HepG2 (cell line): Measurements from ENCODE around the gene RPE65. TPM values are rescaled to one million over a fixed set of nuclear protein-coding genes. Genes with fewer than 3 reads are reported as not detected.
"Not testable (repeated sequence)": the region's sequence is repeated elsewhere in the genome, so short reads cannot be mapped to it uniquely, and the experiment has no call there.

ENCODE experiments used
- ATAC-seq: fragments of 200-7000 bp; cut with Tn5 transposase; 3 replicates; pipeline ENCODE4 v1.9.1; 2020; ENCODE audit warnings: mild to moderate bottlenecking, moderate library complexity
- BruUV-seq: library from RNA; stranded (reverse); fragments of 400-500 nt; replicated peaks from 2 replicates; lab custom pipeline; 2021; lab: Mats Ljungman, UMichigan
- CTCF ChIA-PET: fragments of 300-600 bp; formaldehyde crosslinking; extraction: SDS; loops from one replicate; lab custom pipeline; 2021; ENCODE audit warnings: low total read pairs, inconsistent platforms, low intra/inter-chr PET ratio; lab: Yijun Ruan, JAX
- POLR2A ChIA-PET: fragments of 350-600 bp; sonication (Branson Sonifier 250); formaldehyde crosslinking; loops from one replicate; lab custom pipeline; 2020; ENCODE audit warnings: antibody characterized with exemption, inconsistent platforms; lab: Yijun Ruan, JAX
- DNase-seq: peaks from one replicate; pipeline ENCODE4 v3.0.0-alpha.2; 2015; ENCODE audit warnings: low spot score
- FAIRE-seq: peaks from 3 replicates; lab custom pipeline; 2011; peaks lifted over from hg19 to GRCh38; lab: Jason Lieb, UNC
- H2AFZ ChIP-seq: one replicate; pipeline ENCODE4 v1.6.1; 2011; ENCODE audit warnings: low read length, inconsistent platforms
- H3K27ac ChIP-seq: fragments of 300-600 bp; 3 replicates; pipeline ENCODE4 v1.8.0; 2011; ENCODE audit warnings: mixed run types, mild to moderate bottlenecking, mixed read lengths, low read length, inconsistent platforms; ENCODE audit not compliant: insufficient read depth; ENCODE audit errors: extremely low read length
- H3K27me3 ChIP-seq, 2 experiments: fragments of 200-600 bp in 1 of 2; 2 replicates in 1 of 2; 3 replicates in 1 of 2; pipeline versions ENCODE4 v1.6.0 to v1.8.0; 2011; ENCODE audit warnings: low read length in 2 of 2, mild to moderate bottlenecking in 2 of 2, moderate library complexity in 2 of 2, inconsistent platforms in 1 of 2; ENCODE audit not compliant: insufficient read depth in 2 of 2, control insufficient read depth in 1 of 2
- H3K36me3 ChIP-seq, 2 experiments: fragments of 200-600 bp in 1 of 2; replicated peaks in 1 of 2; 2 replicates in 1 of 2; 3 replicates in 1 of 2; pipeline versions ENCODE4 v1.5.1 to v1.8.0; 2011; ENCODE audit warnings: low read length in 2 of 2, inconsistent platforms in 1 of 2; ENCODE audit not compliant: insufficient read depth in 2 of 2, control insufficient read depth in 1 of 2
- H3K4me1 ChIP-seq: 2 replicates; pipeline ENCODE4 v1.5.1; 2012; ENCODE audit warnings: low read length, inconsistent platforms; ENCODE audit not compliant: insufficient read depth
- H3K4me2 ChIP-seq: 2 replicates; pipeline ENCODE4 v1.6.0; 2011; ENCODE audit warnings: low read depth, low read length, inconsistent platforms
- H3K4me3 ChIP-seq, 3 experiments: fragments of 200-600 bp in 1 of 3; sonication (generic), shearing (Covaris generic) in 1 of 3; replicated peaks in 1 of 3; 2 replicates each; pipeline ENCODE4 v1.5.1; 2011 to 2016; ENCODE audit warnings: low read length in 3 of 3, inconsistent platforms in 2 of 3, low read depth in 2 of 3, mild to moderate bottlenecking in 2 of 3, control low read depth in 1 of 3, mixed read lengths in 1 of 3; ENCODE audit not compliant: insufficient read depth in 1 of 3
- H3K79me2 ChIP-seq: one replicate; pipeline ENCODE4 v1.6.1; 2011; ENCODE audit warnings: low read length, inconsistent platforms; ENCODE audit not compliant: insufficient read depth
- H3K9ac ChIP-seq: 2 replicates; pipeline ENCODE4 v1.6.0; 2011; ENCODE audit warnings: mild to moderate bottlenecking, low read depth, low read length, inconsistent platforms; ENCODE audit not compliant: insufficient read depth
- H3K9me3 ChIP-seq: 2 replicates; pipeline ENCODE4 v1.5.1; 2012; ENCODE audit warnings: mild to moderate bottlenecking, low read length
- H4K20me1 ChIP-seq: 2 replicates; pipeline ENCODE4 v1.6.0; 2011; ENCODE audit warnings: inconsistent platforms, mild to moderate bottlenecking, low read length, moderate library complexity; ENCODE audit not compliant: insufficient read depth
- GFI1 ChIP-seq: sonication (generic); formaldehyde crosslinking; IDR thresholded peaks from 2 replicates; pipeline ENCODE4 v1.5.0; 2020; ENCODE audit warnings: missing genetic modification reagents, mild to moderate bottlenecking, borderline replicate concordance
- MAFK ChIP-seq, 2 experiments: IDR thresholded peaks in 1 of 2; conservative IDR thresholded peaks in 1 of 2; 2 replicates each; pipeline ENCODE4 v1.6.1; 2011; ENCODE audit warnings: improper control_type of control experiment in 2 of 2, low read length in 2 of 2
- WGBS: methylation state at CpG from one replicate; pipeline ENCODE4 v1.1.6; 2017; ENCODE audit warnings: low lambda C conversion rate; 5-methylcytosine and 5-hydroxymethylcytosine counted together
- in situ Hi-C: cut with HindIII; loops from 2 replicates; pipeline ENCODE4 v1.10.0; 2017; ENCODE audit warnings: low pct_unique_long_range_greater_than_20kb; ENCODE audit not compliant: extremely low pct_ligation_motif_present
- intact Hi-C: fragments of 100-400 bp; cut with micrococcal nuclease; formaldehyde crosslinking; loops from one replicate; pipeline ENCODE4 v1.10.0; 2022; ENCODE audit not compliant: unreplicated experiment
- polyA plus RNA-seq, 8 experiments: library from polyadenylated mRNA; depleted of rRNA in 3 of 8; stranded (reverse) in 7 of 8; unstranded in 1 of 8; fragments of >200 nt; fragmentation: Illumina TruSeq in 4 of 8; extraction: Trizol in 4 of 8; gene quantifications; 2 replicates each; pipeline versions ENCODE4 v1.2.1 to v1.2.3, GENCODE V29; 2011 to 2016; ENCODE audit warnings: low read depth in 4 of 8, missing spikeins in 1 of 8, mixed read lengths in 1 of 8; ENCODE audit not compliant: insufficient read depth in 1 of 8
- total RNA-seq, 5 experiments: library from RNA; depleted of rRNA; stranded (reverse); fragments of >200 nt; fragmentation: Illumina TruSeq; extraction: Trizol; gene quantifications; 2 replicates each; pipeline ENCODE4 v1.2.3, GENCODE V29; 2016; ENCODE audit warnings: low read depth in 1 of 5

Gene RPE65
- total and polyA plus RNA-seq, 2 of the 13 experiments (the other 11 are each of a cell fraction or from before 2014, with no cell fraction given) = not detected

GRCh38 chr1:68493193-68493592, 43.4 kb upstream of the RPE65 start:
- peaks cover 21% of the 10 kb centered on the region for H3K4me1 ChIP-seq
- H4K20me1 ChIP-seq = no peaks in the 10 kb centered on the region
- H3K27me3 ChIP-seq = no peaks in the 10 kb centered on the region; a peak in 1 of 5 replicates
- no peaks in the 10 kb centered on the region for H3K9me3 ChIP-seq
- WGBS = 92% methylated on average over 2 of the region's 2 CpGs
- no peak overlapping the region for H3K4me3 ChIP-seq
- no peak overlapping the region for H3K9ac ChIP-seq
- FAIRE-seq (no peak), DNase-seq (no peak), ATAC-seq (no peak)
- H2AFZ ChIP-seq = no peak overlapping the region
- CTCF ChIA-PET = no interaction called here
- no peak for TF ChIP-seq GFI1 (CRISPR knock-in tag)
- TF ChIP-seq MAFK (conservative IDR thresholded peaks at IDR 0.05 in 1 of 2, IDR thresholded peaks at IDR 0.05 in 1 of 2; ENCODE audit: low read length in 2 of 2) = peak; percentile 26 to 43; a peak in 2 of 4 replicates
- intact Hi-C loops = no loop called here
- in situ Hi-C loops = no loop called here
- no peak overlapping the region for H3K4me2 ChIP-seq
- H3K36me3 ChIP-seq = no peaks in the 10 kb centered on the region
- BruUV-seq = no TSS peak
- POLR2A ChIA-PET = no interaction called here
- peaks cover 15% of the 10 kb centered on the region for H3K79me2 ChIP-seq
- no peak overlapping the region for H3K27ac ChIP-seq

GRCh38 chr1:68492255-68492654, 42.5 kb upstream of the RPE65 start:
- H3K27ac ChIP-seq, in situ Hi-C loops, DNase-seq, BruUV-seq, ATAC-seq, H4K20me1 ChIP-seq, intact Hi-C loops, FAIRE-seq, H3K36me3 ChIP-seq, H3K4me3 ChIP-seq, CTCF ChIA-PET, H3K27me3 ChIP-seq, H3K9ac ChIP-seq, H2AFZ ChIP-seq, POLR2A ChIA-PET, H3K9me3 ChIP-seq, H3K4me2 ChIP-seq: not testable (repeated sequence)
- 95% methylated on average over 6 of the region's 6 CpGs for WGBS
- peaks cover 15% of the 10 kb centered on the region for H3K79me2 ChIP-seq
- H3K4me1 ChIP-seq = peaks cover 14% of the 10 kb centered on the region
